NCI-H524 treated with DMSO at 0.1 percent for 48 hours (cell line): Measurements from ENCODE around the gene SAP30L.

ENCODE experiments used
- DNase-seq: peaks from one replicate; lab custom pipeline; 2025; lab: John Stamatoyannopoulos, UW

Gene SAP30L

DNA sequence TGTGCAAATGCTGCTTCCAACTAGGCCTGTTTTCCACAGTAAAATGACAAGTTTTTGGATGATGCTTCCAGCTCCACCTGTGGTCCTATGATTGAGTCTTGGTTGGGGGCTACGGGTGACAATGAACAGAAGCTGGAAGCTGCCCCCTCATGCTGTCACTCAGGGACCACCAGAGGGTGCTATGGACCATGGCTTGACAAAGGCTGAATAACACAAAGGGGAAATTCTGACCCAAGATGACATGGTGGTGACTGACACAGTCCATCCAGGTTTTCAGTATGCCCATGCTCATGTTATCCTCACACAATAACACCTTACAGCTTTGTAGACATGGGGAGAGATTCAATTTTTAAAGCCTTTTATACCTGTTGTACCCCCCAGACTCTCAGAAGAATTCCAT, 23.9 kb upstream of the SAP30L start:
- DNase-seq, result no peak

DNA sequence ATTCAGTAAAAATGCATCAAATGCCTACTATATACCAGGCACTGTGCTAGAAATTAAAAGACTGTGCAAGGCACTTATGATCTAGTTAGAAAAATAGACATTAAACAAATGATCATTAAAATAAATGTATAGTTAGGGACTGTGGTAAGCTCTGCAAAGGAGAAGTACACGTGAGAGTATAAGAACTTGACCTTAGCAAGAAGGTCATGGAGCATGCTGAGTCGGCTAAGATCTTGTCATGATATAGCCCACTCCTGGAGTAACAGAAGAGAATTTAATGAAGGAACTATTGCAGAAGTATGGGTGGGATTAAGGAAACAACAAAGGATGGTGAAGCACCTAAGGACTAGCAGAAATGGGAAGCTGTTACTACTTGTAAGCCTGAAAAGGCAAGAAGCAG, 23.5 kb upstream of the SAP30L start:
- no peak for DNase-seq

DNA sequence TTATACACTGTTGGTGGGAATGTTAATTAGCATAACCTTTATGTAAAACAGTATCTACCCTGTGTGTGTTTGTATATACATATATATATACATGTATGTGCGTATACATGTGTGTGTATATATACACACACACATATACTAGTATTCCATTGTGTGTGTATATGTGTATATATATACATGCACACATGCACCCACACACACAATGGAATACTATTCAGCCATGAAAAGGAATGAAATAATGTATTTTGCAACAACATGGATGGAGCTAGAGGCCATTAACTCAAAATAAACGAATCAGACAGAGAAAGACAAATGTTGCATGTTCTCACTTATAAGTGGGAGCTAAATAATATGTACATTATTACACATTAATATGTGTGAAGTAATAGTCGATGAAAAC, 17.6 kb upstream of the SAP30L start:
- no peak for DNase-seq

DNA sequence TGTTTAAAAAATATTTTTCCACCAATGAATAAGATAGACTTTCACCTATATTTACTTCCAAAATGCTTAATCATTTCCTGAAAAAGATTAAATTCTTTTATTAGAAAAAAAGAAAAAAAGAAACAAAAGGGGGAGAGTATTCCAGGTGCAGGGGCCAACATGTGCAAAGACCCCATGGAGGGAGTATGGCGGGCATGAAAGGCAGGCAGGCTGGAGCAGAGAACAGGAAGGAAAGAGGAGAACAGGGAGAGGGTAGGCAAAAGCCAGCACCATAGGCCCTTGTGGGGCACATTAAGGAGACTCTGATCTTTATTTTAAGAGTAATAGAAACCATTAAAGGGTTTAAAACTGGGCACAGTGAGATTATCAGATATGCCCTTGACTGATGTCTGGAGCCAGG, 16.5 kb upstream of the SAP30L start:
- no peak for DNase-seq

GRCh38 chr5:154430466-154430865, 15.3 kb upstream of the SAP30L start:
- DNase-seq, result no peak

DNA sequence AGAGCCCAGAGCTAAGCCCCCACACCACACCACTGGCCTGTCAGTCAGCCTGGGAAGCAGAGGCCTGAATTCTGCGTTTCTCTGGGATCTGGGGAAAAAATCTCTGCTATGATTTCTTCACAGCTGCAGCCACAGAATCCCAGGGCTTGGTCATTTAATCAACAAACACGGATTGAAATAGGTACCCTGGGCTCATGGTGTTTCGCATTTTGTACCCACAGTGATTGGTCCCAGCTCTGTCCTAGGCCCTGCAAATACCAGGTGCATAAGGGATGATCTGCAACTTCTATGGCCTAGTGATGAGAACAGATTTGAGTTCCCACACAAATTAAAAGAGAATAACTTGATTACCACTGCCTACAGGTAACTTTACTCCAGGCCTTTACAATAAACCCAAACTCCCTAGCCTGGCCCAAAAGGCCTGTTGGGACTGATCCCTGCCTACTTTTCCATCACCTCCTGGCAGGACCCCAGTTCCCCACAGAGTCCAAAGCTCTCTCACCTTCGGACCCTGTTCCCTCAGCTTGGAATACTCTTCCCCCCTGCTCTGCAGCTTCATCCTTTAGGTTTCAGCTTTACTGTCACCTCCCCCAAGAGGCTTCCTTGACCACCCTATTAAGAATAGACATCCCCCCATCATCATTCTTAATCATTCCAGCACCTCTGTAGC, 14.7 kb upstream of the SAP30L start:
- DNase-seq, result no peak

DNA sequence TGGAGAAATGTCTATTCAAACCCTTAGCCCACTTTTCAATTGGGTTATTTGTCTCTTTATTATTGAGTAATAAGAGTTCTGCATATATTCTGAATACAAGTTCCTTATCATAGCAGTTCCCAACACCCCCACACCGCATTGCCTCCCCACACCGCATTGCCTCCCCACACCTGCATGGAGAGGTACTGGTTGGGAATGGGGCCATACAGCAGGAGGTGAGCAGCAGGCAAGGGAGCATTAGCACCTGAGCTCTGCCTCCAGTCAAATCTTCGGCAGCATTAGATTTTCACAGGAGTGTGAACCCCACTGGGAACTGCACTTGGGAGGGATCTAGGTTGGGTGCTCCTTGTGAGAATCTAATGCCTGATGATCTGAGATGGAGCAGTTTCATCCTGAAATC, 10.6 kb upstream of the SAP30L start:
- no peak for DNase-seq

DNA sequence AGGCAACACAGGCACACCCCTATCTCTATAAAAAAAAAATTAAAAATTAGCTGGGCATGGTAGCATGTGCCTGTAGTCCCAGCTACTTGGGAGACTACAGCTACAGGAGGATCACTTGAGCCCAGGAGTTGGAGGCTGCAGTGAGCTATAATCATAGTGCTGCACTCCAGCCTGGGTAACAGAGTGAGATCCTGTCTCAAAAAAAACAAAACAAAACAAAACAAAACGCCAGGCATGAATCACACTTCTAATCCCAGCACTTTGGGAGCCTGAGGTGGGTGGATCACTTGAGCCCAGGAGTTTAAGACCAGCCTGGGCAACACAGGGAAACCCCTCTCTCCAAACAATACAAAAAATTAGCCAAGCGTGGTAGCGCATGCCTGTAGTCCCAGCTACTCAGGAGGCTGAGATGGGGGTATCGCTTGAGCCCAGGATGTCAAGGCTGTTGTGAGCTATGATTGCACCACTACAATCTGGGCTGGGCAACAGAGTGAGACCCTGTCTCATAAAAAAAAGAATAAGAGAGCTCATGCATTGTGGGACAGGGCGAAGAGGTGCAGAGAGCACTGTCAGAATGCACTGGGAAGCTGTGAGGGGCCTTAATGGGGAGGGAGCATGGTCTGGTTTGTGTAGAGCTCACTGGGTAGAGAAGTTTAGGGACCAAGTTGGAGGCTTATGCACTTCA, 8.4 kb upstream of the SAP30L start:
- no peak for DNase-seq

DNA sequence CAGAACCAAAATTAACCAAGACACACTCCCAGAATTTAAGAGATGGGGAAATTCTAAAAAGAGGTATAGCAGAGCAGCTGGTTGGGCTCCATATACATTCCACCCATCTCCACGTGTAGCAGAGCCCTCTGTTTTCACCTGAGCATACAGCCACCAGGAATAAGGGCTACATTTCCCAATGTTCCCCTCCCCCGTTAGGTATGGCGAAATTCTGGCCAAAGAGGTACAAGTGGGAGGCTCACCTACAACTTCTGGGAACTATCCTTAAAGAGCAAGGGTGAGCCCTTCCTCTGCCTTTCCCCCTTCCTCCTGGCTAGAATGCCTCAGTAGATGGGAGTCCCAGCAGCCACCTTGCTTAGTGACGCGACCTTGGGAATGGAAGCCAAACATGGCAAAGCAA, 5.3 kb upstream of the SAP30L start:
- no peak for DNase-seq

DNA sequence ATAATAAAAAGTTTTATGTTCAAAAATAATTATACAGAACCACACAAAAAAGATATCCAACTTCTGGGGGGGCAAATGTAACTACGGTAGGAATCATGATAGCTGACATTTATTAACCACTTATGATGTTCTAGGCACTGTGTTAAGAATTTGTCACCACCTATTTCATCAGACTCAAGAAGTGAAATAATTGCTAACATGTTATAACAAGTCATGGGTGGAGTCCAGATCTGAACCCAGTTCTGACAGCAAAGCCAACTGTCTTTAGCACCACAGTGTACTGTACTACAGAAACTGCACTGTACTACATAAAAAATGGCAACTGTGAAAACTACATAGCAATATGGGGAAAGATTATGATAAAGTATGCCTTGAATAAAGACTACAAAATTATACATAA, 3.0 kb upstream of the SAP30L start:
- no peak for DNase-seq

DNA sequence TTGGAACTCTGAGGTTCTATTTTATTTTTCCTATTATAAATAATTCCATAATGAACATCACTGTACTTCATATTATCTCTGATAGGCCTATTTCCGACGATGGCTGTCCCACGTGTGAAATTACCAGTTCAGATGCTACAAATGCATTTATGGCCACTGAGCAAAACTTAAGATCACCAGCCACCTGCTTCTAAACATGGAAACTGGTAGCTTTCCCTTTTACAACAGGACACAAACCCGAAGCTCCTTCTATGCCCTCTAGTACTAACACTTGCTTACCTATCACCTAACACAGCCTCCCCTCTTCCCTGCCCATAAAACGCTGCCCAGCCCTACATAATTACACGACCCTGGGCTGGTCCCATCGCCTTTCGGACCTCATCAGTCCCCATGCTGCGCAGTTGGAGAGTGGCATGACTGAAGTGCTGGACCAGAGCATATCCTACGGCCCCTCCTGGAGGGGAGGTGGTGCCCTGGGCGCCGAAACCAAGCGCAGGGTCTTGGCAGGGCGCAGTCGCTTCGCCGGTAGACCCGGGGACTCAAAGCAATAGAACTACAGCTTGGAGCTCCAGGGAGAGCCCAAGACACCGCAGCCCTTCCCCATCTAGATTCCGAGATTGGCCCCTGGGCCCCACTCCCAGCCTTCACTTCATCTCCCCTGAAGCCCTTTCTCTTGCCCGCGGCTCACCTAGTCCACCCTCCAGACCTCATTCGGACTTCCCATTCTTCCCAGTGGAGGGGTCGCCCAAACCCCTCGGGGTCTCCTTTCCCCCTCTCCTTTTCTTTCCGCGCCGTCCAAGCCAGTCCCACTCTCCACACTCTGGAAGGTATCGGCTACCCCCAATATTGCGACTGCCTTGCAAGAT, 1.0 kb upstream of the SAP30L start:
- DNase-seq, result no peak

DNA sequence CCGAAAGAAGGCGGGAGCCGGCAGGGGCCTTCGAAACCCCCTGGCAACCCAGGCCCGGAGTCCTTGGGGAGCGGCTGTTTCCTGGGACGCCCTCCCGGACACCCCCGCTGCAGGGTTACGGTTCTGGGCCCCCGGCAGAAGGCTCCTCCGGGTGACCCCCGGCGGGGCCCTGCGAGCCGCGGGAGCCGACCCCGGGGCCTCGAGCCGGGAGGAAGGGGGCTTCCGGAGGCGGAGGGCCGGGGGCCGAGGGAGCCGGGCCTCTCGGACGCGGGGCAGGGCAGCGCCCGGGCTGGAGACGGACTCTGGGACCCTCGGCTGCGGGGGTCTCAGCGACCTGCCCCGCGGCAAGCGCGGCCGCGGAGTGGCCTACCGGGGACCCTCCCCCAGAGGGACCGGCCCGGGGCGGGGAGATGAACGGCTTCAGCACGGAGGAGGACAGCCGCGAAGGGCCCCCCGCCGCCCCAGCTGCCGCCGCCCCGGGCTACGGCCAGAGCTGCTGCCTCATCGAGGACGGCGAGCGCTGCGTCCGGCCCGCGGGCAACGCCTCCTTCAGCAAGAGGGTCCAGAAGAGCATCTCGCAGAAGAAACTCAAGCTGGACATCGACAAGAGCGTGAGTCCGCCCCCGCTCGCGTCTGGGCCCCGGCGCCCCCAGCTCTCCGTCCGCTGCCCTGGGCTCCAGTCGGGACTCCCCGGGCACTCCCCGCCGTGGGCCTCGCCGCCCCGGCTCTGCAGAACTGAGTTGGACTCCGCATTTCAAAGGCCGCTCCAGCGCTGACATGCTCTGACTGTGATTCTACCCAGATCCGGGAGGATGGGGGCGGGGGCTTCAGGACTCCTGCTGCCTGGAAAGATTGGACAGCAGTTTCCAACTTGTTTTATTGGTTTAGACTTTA, 645 bp downstream of the SAP30L start:
- no peak for DNase-seq

DNA sequence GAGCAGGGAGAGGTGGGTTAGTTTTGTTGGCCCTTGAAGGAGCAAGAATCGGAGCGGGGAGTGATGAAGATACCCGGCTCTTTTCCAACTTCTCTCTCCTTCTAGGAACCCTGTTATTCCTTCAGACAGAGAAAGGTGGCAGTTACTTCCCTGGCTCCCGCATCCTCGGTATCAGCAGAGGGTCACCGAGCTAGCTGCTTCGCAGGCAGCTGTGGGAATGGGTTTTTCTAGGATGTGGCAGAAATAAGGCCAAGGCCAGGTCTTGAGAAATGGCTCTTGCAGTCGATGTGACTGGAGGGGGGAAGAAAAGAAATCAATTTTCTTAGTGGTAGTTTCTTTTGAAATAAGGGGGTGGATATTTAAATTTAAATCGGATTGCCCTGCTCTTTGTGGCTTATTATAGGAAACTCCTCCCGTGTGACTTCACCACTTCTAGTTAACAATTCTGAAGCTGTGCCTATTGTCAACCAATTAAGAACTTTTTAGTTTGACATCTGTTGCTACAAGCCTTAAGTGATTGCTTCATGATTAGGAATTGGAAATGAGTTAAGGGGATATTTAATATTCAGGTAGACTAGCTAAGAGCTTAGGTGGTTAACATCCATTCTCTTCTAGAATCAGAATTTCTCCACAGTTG, 1.4 kb downstream of the SAP30L start:
- DNase-seq, result no peak

- DNase-seq, result no peak
Observed at GRCh38 chr5:154449786-154450185, 4.0 kb downstream of the SAP30L start.

DNA sequence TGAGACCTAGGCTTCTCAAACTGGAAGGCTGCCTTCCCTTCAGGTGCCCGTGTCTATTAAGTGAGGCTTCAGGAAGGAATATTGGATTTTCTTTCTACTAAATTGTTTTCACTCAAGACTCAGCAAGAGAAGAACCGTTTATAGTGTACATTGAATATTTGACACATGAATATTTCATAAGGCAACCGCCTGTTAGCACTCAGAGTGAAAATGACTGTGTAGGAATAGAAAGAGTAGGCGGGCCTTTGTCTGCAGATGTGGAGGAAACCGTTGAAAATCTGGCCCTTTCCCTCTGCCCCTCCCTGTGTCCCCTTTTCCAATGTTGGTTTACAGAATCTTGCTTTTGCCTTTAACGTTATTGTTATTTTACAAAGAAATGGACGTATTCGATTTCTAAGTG, 6.2 kb downstream of the SAP30L start:
- no peak for DNase-seq

GRCh38 chr5:154455585-154455984, 9.8 kb downstream of the SAP30L start:
- DNase-seq, result no peak

- no peak for DNase-seq
Observed at GRCh38 chr5:154456540-154456939, 10.7 kb downstream of the SAP30L start.

GRCh38 chr5:154459015-154459414, 13.2 kb downstream of the SAP30L start:
- no peak for DNase-seq

DNA sequence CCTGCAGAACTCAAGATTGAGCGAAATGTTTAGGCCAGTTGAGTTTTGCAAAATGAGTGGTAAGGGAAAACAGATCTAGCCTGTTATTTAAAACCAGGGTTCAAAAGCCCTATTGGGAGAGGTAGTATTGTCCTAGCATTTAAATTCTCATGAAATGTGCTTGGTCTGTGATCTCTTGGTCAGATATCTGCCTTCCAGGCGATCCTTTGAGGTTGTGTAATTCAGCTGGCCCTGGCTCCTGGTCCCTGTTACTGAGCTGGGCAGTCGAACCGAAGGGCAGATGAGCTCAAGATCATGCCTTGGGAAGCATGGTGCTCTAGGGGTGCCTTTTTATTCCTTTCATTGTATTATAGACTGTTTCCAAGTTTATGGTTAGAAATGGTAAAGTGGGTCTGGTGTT, 14.4 kb downstream of the SAP30L start:
- no peak for DNase-seq

DNA sequence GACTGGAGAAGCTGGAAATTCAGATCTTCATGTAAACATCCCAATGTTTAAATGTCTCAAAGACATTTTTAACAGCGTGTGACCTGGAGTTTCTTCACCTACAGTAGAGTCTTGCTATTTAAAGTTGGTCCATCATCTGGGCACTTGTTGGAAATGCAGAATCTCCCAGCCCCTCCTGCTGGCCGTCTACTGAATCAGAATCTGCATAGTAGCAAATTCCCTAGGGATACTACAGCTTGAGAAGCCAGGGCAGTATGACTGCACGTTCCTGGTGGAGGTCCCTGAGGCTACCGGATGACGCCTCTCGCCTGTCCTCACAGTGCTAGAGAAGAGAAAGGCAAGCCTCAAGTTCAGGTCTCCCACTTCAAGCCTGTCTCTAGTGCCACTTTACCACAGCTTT, 15.7 kb downstream of the SAP30L start:
- DNase-seq, result no peak

GRCh38 chr5:154464438-154464837, 18.6 kb downstream of the SAP30L start:
- DNase-seq, result no peak

- no peak for DNase-seq
Observed at GRCh38 chr5:154465169-154465568, 19.4 kb downstream of the SAP30L start.
